ENCODE measurements around the gene C1orf50. TPM values are rescaled to one million over a fixed set of nuclear protein-coding genes. Genes with fewer than 3 reads are reported as not detected.

The C1orf50 gene
- total and polyA plus RNA-seq, 2 donors (not counting 1 experiment from before 2014, with no cell fraction given), result 2.7 to 17.1 TPM

DNA sequence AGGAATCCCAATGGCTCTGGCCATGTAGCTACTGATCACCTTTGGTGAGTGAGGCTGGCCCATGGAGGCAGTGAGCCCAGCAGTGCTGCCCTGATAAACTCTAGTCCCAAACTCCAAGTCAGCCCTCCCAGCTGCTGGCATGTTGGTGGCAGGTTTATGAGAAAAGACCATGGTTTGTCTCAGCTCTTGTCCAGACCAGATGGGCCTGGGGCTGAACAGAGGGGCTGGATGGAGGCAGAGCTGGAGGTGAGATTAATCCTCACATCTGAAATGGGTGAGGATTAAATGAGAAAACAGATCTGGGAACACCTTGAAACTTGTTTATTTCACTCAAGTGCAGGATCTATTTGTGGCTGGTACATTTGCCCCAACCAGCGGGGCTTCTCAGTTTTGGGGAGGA is 21.0 kb downstream of the C1orf50 start:
- Histone ChIP-seq H3K36me3 (replicated peaks in 1 of 2; ENCODE audit: control extremely low read depth in 1 of 2, control insufficient read depth in 1 of 2, extremely low read depth in 1 of 2, insufficient read depth in 2 of 2, low read length in 1 of 2) (no peaks in the 10 kb centered on the region), H3K79me2 (ENCODE audit: control insufficient read depth, insufficient read depth, low read length) (peaks cover 6% of the 10 kb centered on the region), H3K27me3 (replicated peaks in 1 of 4; ENCODE audit: control extremely low read depth in 1 of 4, control insufficient read depth in 3 of 4, insufficient read depth in 4 of 4, low read length in 3 of 4) (peaks cover 0 to 3% (median 0%) of the 10 kb centered on the region in 4 experiments), H3K9ac (ENCODE audit: low read length) (no peak overlapping the region), H3K4me1 (ENCODE audit: control insufficient read depth in 2 of 2, insufficient read depth in 2 of 2, low read length in 2 of 2) (peaks cover 11 to 15% of the 10 kb centered on the region in 2 donors), H3K4me3 (ENCODE audit: control extremely low read depth in 1 of 5, extremely low read depth in 1 of 5, insufficient read depth in 1 of 5, low read depth in 2 of 5, low read length in 4 of 5) (no peak overlapping the region), H2AFZ (ENCODE audit: insufficient read depth, low read depth, low read length, poor library complexity, severe bottlenecking) (no peak overlapping the region), H3K9me3 (ENCODE audit: control extremely low read depth in 1 of 3, control insufficient read depth in 2 of 3, insufficient read depth in 1 of 3, low read length in 2 of 3) (no peaks in the 10 kb centered on the region), H3K4me2 (replicated peaks; ENCODE audit: low read depth, low read length, poor library complexity, severe bottlenecking) (no peak overlapping the region), H4K20me1 (ENCODE audit: control insufficient read depth, insufficient read depth, low read length, poor library complexity, severe bottlenecking) (no peaks in the 10 kb centered on the region), H3K27ac (ENCODE audit: low read length in 2 of 2) (no peak overlapping the region)
- Mint-ChIP-seq H3K4me3 (no peak overlapping the region), H3K27me3 (peaks cover 9% of the 10 kb centered on the region), H3K4me1 (peaks cover 13% of the 10 kb centered on the region), H3K9me3 (ENCODE audit: insufficient read depth) (no peaks in the 10 kb centered on the region), H3K27ac (no peak overlapping the region)
- WGBS (ENCODE audit: insufficient coverage), result 100% methylated on average over 1 of the region's 1 CpG
- TF ChIP-seq EZH2 (IDR thresholded peaks at IDR 0.05; ENCODE audit: borderline replicate concordance, insufficient read depth, low read depth, low read length, poor library complexity, severe bottlenecking) (no peak), CTCF (IDR thresholded peaks at IDR 0.05) (no peak)
- intact Hi-C loops (cut with micrococcal nuclease), result no loop called here
- ChIA-PET CTCF (interaction anchor here (0.8 to 1.2 kb wide), 2 partner anchors 10 to 287 kb away, joined by 3 to 4 read pairs; no protein-coding TSS in a partner anchor), POLR2A (no interaction called here)
- DNase-seq (no peak), ATAC-seq (ENCODE audit: low read depth) (no peak)

- ChIA-PET POLR2A (no interaction called here), CTCF (interaction anchor here (1.5 kb wide), 1 partner anchor 280 kb away, joined by 4 read pairs; no protein-coding TSS in a partner anchor)
- no peaks in the 10 kb centered on the region for H3K4me1 ChIP-seq (ENCODE audit: control insufficient read depth in 2 of 2, insufficient read depth in 2 of 2, low read length in 2 of 2)
- no peaks in the 10 kb centered on the region for H3K36me3 ChIP-seq (replicated peaks in 1 of 2; ENCODE audit: control extremely low read depth in 1 of 2, control insufficient read depth in 1 of 2, extremely low read depth in 1 of 2, insufficient read depth in 2 of 2, low read length in 1 of 2)
- no peak overlapping the region for H3K27ac ChIP-seq (ENCODE audit: low read length in 2 of 2)
- TF ChIP-seq EZH2 (IDR thresholded peaks at IDR 0.05; ENCODE audit: borderline replicate concordance, insufficient read depth, low read depth, low read length, poor library complexity, severe bottlenecking) (no peak), CTCF (IDR thresholded peaks at IDR 0.05) (no peak)
- H3K9me3 ChIP-seq (ENCODE audit: control extremely low read depth in 1 of 3, control insufficient read depth in 2 of 3, insufficient read depth in 1 of 3, low read length in 2 of 3), result no peaks in the 10 kb centered on the region
- H3K4me3 ChIP-seq (ENCODE audit: control extremely low read depth in 1 of 5, extremely low read depth in 1 of 5, insufficient read depth in 1 of 5, low read depth in 2 of 5, low read length in 4 of 5), result no peak overlapping the region
- ATAC-seq (ENCODE audit: low read depth), result no peak
- H3K9ac ChIP-seq (ENCODE audit: low read length), result no peak overlapping the region
- DNase-seq, result no peak
- Mint-ChIP-seq H3K9me3 (ENCODE audit: insufficient read depth) (no peaks in the 10 kb centered on the region), H3K4me3 (no peak overlapping the region), H3K27ac (no peak overlapping the region), H3K27me3 (no peaks in the 10 kb centered on the region), H3K4me1 (no peaks in the 10 kb centered on the region)
- H2AFZ ChIP-seq (ENCODE audit: insufficient read depth, low read depth, low read length, poor library complexity, severe bottlenecking), result no peak overlapping the region
- no peaks in the 10 kb centered on the region for H3K79me2 ChIP-seq (ENCODE audit: control insufficient read depth, insufficient read depth, low read length)
- no peak overlapping the region for H3K4me2 ChIP-seq (replicated peaks; ENCODE audit: low read depth, low read length, poor library complexity, severe bottlenecking)
- intact Hi-C loops (cut with micrococcal nuclease), result no loop called here
- no peaks in the 10 kb centered on the region for H3K27me3 ChIP-seq (replicated peaks in 1 of 4; ENCODE audit: control extremely low read depth in 1 of 4, control insufficient read depth in 3 of 4, insufficient read depth in 4 of 4, low read length in 3 of 4)
- 100% methylated on average over 2 of the region's 2 CpGs for WGBS (ENCODE audit: insufficient coverage)
- H4K20me1 ChIP-seq (ENCODE audit: control insufficient read depth, insufficient read depth, low read length, poor library complexity, severe bottlenecking), result no peaks in the 10 kb centered on the region
These were observed 26.8 kb downstream of the C1orf50 start for GRCh38 chr1:42793824-42794223.

All from B cell (primary cell).